T follicular helper cell (primary cell): ENCODE data around the gene SPATS1.
"Not testable (repeated sequence)": the region's sequence is repeated elsewhere in the genome, so short reads cannot be mapped to it uniquely, and the experiment has no call there.

Experiments
- DNase-seq: peaks from one replicate; pipeline ENCODE4 v3.0.0-alpha.2; 2020; ENCODE audit warnings: low read depth

The SPATS1 gene

DNA sequence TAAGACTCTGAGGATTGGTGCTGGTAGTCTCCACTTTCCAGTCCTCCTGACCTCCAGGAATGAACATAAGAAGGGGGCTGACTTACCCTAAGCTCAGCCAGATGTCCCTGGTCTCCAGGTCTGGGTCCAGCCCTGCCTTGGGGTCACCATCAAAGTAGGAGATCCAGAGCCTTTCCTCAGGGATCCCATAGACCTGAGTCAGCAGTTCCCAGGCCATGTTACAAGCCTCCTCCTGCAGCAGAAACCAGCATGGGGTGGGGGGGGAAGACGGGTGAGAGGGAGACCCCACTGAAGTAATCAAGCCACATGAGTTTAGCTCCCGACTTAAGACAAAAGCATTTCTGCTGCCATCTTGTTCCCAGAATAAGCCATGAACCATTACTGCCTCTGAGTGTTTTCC, 31.1 kb upstream of the SPATS1 start:
- no peak for DNase-seq

DNA sequence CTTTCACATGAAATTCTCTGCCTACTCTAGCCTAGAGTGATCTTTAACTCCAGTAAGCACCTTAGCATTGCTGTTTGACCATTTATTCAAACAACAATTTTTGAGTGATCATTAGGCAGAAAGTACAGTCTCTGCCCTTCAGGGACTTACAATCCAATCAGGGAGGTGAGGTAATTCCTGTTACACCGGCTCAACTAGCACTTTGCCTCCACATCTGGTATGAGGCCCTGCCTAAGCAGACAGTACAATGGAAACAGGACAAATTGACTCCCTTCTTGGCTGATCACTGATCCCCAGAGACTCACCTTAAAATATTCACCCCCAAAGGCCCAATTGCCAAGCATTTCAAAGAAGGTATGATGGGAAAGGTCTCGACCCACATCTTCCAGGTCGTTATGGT, 30.7 kb upstream of the SPATS1 start:
- no peak for DNase-seq

DNA sequence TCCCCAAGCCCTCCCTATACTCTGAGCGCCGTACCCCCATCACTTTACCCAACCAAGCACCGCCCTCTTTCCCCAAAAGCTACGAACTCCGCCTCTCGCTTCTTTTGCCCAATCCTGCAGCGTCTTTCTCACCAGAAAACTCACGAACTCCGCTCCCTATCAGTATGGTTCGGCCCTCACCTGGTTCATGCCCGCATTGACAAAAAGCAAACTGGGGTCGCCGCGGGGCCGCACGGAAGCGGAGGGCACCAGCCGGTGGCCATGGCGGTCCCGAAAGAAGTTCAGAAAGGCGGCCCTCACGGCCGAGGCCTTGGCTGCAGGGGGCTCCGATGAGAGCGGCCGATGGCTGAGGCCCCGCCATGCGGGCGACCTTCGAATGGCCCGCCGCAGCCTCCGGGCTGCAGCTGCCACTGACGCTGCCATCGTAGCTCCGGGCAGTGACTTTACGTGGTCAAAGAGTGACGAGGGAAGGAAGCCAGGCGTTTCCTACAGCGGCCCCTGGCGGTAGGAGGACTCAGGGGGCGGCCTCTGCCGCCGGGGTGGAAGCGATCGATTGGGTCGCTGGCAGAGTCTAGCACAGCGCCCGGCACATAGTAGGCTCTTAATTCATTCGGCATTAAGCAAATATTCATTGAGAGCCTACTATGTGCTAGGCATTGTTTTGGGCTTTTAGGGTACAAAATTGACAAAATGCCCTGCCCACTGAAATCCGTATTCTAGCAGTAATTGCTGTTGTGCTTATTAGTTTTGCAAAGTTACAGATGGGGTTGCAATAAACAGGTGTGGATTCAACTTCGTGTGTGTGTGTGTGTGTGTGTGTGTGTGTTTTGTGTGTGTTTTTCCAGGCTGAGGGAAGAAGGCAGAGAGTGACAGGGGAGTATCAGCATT, 29.3 kb upstream of the SPATS1 start, which contains the start of gene AARS2:
Gene AARS2, minus strand, starts transcription at position 447 of the 888 bp plus-strand sequence. Its CDS starts 24 bp downstream, at position 423.
- DNase-seq = peak; percentile 83

DNA sequence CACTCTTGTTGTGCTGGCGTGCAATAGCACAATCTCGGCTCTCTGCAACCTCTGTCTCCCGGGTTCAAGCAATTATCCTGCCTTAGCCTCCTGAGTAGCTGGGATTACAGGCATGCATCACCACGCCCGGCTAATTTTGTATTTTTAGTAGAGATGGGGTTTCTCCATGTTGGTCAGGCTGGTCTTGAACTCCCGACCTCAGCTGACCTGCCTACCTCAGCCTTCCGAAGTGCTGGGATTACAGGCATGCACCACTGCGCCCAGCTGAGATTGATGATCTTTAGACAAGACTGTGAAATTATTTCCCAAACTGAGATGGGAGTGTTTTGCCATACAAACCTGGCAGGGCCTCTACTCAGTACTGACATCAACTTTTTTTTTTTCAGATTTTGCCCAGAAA, 27.8 kb upstream of the SPATS1 start:
- not testable (repeated sequence) for DNase-seq

DNA sequence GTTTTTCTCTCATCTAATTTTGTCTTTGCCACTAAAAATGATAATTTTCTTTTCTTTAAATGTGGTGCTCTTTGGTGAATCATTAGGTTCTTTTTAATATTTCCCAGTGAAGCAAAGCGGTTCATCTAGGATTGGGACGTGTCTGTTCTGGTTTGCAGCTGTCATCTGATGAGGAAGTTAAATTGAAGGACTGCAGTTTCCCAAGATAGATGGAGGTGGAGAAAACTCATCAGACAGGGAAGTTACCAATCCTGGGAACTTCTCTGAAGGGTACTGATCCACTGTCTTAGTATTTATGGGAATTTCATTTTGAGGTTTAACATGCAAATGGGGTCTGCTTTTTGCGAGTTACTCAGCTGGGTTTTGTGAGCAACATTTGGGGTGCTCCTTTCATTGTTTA, 26.9 kb upstream of the SPATS1 start:
- no peak for DNase-seq

DNA sequence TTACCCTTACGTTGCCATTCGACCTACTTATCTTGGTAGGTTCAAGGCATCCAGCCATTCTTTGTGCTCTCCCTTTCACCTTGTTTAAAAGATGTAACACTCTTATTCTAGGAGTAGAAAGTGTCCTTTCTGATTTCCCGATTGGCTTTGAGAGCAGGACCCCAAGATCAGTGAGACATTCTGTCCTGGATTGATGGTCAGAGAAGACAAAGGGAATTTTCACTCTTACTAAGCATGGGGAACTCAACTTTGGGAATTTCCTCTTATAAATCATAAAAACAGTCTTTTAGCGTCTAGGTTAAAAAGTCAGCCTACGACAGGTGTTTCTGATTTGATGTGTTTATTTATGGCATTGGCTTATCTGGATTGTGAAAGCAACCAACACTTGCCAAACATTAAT, 26.5 kb upstream of the SPATS1 start:
- no peak for DNase-seq

DNA sequence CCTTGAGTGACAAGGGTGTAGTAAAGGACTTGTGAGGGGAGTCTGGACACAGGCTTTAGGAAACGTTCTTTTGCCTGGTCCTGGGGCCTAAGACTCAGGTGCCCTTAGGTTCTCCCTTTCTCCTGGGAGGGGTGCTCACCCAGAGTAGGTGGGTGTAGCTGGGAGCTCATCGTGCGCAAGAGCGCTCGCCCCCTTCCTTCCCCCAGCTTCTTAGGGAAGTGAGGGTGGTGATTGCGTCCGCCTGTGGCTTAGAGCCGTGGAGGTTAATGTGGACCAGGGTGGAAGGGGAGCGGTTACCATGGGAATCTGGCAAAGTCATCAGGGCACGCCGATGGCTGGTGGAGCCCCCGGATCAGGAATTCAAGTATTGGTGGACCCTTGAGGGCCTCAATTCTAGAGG, 26.0 kb upstream of the SPATS1 start:
- DNase-seq = no peak

DNA sequence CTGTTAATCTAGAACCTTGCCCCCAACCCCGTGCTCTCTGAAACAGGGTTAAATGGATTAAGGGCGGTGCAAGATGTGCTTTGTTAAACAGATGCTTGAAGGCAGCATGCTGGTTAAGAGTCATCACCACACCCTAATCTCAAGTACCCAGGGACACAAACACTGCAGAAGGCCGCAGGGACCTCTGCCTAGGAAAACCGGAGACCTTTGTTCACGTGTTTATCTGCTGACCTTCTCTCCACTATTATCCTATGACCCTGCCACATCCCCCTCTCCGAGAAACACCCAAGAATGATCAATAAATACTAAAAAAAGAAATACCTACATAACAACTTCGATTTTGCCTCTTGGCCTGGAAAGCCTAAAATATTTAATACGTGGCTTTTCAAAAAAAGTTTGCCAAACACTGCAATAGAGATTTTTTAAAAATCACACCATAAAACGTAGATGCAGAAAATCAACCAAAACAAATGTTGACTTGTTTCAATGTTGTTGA, 25.3 kb upstream of the SPATS1 start:
- not testable (repeated sequence) for DNase-seq

DNA sequence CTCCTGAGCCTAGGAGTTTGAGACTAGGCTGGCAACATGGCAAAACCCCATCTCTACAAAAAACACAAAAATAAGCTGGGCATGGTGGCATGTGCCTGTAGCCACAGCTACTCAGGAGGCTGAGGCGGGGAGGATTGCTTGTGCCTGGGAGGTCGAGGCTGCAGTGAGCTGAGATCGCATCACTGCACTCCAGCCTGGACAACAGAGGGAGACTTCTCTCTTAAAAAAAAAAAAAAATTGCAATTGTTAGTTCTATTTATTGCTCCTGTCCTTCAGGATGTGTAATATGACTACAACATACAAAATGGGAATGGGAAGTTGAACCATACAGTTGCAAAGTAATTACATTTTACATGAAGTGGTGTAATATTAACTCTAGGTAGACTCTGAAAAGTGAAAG, 21.2 kb upstream of the SPATS1 start:
- no peak for DNase-seq

DNA sequence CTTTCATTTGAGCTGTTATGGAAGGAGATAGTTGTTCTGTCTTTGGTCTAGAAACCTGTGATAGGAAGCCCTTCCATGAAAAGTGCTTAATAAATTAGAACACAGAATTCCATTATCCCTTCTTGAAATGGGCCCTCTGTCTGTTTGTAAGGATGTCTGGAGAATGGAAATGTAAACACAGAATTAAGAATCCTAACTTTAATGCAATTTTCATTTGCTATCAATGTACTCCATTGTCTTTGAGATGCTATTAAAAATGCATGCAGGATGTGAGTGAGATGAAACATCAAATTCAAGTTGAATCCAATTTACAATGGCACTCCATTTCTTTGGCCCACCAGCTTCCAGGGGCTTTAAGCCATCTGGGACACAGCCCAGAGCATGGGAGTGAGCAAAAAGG, 15.4 kb upstream of the SPATS1 start:
- no peak for DNase-seq

DNA sequence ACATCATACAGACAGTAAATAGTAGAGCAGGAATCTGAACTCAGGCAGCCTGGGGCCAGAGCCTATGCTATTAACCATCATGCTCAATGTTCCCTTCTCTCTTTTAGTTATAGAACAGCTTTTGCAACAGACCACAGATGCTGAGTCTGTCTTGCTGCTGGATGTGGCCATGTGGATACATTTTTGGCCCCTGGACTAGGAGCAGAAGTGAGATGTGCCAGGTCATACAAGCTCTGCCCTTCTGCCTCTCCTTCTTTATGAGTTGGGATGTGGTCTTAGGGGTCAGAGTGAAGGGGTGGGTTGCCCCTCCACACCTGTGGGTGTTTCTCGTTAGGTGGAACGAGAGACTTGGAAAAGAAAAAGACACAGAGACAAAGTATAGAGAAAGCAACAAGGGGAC, 14.7 kb upstream of the SPATS1 start:
- no peak for DNase-seq

DNA sequence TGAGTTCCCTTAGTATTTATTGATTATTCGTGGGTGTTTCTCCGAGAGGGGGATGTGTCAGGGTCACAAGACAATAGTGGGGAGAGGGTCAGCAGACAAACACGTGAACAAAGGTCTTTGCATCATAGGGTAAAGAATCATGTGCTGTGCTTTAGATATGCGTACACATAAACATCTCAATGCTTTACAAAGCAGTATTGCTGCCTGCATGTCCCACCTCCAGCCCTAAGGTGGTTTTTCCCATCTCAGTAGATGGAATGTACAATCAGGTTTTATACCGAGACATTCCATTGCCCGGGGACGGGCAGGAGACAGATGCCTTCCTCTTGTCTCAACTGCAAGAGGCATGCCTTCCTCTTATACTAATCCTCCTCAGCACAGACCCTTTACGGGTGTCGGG, 14.2 kb upstream of the SPATS1 start:
- not testable (repeated sequence) for DNase-seq

DNA sequence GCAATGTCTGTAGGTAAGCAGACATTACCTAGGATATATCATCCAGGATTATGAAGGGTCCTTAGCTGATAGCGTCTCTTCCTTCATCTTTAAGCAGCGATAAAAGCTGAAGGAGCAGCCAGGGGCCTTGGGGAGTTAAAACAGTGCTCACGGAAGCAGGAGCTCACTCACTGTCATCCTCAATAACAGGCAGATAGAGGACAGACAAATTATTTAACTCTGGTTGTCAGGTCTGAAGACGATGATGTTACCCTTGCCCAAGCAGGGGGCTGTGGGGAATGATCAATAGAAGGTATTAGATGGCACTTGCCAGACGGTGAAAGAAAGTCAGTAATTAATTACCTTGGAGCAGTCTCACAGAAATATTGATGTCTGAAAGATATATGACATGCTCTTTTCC, 12.6 kb upstream of the SPATS1 start:
- DNase-seq = no peak

DNA sequence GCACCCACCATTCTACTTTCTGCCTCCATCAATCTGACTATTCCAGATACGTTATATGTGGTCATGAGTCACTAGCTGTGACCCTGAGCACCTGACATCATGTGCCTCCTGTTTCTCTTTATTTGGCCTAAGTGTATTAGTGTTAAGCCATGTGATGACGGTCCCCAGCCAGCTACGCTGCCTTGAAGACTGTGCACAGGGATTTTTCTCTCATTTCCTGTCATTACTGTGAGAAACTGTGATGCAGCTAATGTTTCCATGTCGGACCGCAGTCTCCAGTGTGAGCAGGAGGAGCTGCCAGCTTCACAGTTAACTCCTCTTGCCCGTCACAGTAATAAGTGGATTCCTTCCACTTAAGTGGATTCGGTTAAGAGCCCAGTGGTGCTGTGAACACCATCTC, 9.9 kb upstream of the SPATS1 start:
- no peak for DNase-seq

DNA sequence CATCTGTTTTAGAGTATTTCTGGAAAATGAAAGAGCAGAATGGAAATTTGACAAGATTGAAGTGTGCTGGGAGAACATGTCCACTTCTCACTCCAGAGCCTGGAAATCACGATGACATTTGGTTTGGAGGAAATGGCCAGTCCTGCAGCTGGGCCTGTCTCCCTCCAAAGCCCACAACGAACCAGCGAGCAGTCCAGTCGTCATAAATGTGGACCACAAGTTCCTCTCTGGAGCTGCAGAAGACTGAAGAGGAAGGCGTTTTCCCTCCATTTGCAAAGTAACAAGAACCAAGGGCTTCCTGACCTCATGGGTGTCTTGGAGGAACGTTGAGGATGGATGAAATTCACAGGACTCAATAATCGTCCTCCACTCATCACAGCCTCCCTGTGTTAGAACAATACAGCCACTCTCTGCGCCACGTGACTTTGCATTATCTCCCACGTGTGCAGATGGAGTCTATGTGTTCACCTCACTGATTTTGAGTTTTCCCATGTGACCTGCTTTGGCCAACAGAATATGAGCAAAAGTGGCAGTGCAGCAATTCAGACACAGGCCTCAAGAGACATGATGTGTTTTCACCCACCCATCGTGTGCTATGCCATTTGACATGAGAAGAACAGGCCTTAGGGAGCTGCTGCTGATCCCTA, 9.1 kb upstream of the SPATS1 start:
- DNase-seq = no peak

DNA sequence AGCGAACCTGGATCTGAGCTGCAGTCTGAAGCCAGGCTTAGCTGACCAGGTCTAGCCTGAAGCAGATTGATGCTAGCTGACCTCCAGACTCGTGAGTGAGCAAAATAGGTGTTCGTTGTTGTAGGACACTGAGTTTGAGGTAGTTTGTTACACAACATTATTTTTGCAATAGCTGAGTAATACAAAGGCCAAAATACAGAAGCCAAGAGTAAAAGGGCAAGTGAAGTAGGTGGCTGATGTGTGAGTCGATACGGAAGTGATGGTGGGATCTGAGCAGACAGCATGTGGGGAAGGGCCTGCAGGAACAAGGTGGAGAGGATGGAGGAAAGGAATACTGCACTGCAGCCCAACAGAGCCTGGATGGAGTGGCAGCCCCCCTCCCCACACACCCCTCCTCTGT, 8.5 kb upstream of the SPATS1 start:
- DNase-seq = no peak

DNA sequence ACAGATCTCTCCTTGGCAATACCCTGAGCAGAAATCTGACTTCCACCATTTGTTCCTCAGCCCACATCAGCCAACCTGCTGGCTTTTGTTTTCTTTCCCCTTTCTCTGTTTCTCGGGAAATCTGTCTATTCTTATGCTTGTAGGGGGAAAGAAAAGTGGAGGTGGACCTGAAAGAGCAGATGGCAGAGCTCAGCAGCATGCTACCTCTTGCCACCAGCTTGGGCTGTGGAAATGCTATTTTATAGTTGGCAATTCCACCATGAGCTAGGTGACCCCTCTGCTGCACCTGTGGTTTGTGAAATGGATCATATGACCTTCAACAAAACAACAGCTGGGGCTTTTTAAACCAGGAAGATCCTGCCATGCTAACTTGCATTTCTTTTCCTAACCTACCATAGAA, 6.8 kb upstream of the SPATS1 start:
- DNase-seq = no peak

DNA sequence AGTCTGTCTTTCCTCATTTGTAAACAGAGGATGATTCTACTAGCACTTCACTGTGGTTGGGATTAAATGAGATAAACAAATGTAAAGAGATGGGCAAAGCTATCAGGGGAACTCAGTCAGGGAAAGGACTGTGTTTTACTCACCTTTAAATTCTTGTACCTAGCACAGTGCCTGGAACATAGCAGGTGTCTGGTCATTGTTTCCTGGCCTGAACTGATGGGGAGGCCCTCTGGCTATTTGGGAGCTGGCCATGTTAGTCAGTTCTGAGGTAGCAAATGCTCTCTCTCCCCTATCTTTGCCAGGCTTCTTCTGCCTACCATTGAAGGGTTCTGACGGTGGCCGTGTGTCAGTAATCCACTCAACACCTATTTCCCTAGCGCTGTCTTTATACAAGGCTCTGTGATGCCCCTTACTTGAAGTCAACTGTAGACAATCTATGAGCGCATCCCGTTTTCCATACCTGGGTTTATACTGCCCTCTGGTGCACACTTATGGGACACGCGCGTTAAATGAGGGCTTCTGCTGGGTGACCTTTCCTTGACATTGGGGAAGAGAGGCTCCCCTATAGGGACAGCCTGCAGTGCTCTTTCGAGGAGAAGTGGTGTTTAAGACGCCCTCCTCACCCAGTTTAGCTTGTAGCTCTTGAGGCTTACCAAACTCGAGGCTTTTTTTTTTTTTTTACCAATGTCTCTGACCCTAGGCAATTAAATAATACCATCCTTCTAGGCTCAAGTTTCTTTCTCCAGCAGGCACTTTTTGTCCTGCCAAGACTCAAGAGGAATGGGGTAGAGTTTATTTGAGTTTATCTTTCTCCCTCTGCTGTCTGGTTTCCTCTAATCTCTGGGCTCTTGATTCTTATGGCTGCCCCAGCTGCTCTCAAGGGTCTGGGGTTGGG, 4.0 kb upstream of the SPATS1 start:
- DNase-seq = peak; percentile 41

DNA sequence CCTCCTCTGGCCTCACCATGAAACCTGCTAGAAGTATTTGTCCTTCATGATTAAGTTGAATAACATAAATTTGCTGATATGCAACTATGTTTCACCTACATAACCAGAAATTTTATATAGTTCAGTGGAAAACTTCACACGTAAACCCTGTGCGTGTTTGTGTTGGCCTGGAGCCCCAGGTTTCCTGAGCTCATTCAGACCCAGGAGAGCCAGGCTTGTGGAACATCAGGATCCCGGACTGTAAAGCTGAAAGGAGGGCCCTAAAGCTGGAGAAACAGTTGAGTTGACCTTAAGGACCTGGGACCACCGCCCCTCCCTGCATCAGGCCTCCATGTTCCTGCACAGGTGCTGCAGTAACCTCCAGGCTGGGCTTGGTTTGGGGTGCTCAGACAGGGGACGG, 3.1 kb upstream of the SPATS1 start:
- DNase-seq = no peak

DNA sequence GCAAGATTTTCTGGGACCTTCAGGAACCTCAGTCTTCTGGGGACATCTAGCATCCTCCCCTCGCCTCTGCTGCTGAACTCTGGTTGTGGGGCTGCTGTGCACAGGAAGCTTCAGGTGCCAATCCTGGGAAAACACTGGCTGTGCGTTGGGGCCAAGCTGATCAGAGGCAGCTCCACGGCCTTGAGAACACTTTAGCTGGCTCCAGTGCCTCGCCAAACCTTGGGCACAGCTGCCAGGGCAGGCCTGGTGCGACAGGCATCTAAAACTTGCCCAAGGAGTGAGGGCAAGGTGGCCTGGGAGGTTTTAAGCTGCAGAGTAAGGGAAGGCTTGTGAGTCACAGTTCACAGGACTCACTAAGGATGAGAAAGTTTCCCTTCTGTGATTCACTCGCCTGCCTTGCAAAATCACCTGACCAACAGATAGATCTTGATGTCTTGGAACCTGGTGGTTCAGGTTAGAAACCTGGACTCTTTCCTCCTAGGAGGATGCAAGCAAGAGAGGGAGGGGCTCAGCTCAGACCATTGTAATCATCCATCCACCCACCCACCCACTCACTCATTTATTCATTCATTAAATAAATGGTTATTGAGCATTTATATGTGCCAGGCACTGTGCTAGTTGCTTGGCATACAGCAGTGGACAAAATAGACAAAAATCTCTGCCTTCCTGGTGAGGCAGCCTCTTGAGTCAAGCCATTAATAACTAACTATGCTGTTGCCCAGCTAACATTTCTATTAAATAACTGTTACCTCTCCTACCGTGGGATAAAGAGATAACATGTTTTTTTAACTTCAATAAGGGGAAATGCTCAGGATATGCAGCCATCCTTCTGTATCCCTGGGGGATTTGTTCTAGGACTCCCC, 2.5 kb upstream of the SPATS1 start:
- DNase-seq = no peak
